Mesendoderm (in vitro differentiated cells): ENCODE data around the gene ARHGAP22.

Source experiments
- DNase-seq: peaks from one replicate; pipeline ENCODE4 v3.0.0; 2013
- H2AK5ac ChIP-seq: 2 replicates; pipeline ENCODE4 v1.6.1; 2013; ENCODE audit warnings: low read length, inconsistent platforms
- H2BK120ac ChIP-seq: 2 replicates; pipeline ENCODE4 v1.6.1; 2013; ENCODE audit warnings: low read depth, mild to moderate bottlenecking, low read length, moderate library complexity, mixed read lengths
- H2BK15ac ChIP-seq: replicated peaks from 2 replicates; pipeline ENCODE4 v1.6.1; 2013; ENCODE audit warnings: low read depth, mild to moderate bottlenecking, moderate library complexity
- H2BK5ac ChIP-seq: 2 replicates; pipeline ENCODE4 v1.6.1; 2013; ENCODE audit warnings: low read length, inconsistent platforms
- H3K18ac ChIP-seq: 2 replicates; pipeline ENCODE4 v1.6.1; 2013; ENCODE audit warnings: mild to moderate bottlenecking, low read length, mixed read lengths
- H3K23ac ChIP-seq: one replicate; pipeline ENCODE4 v1.6.1; 2013; ENCODE audit warnings: low read length
- H3K27ac ChIP-seq: 2 replicates; pipeline ENCODE4 v1.5.1; 2013; ENCODE audit warnings: low read depth, mild to moderate bottlenecking, inconsistent platforms, low read length, moderate library complexity
- H3K27me3 ChIP-seq: 2 replicates; pipeline ENCODE4 v1.6.1; 2013; ENCODE audit warnings: low read length, control low read depth, mild to moderate bottlenecking, inconsistent platforms; ENCODE audit not compliant: insufficient read depth, poor library complexity
- H3K36me3 ChIP-seq: 2 replicates; pipeline ENCODE4 v1.6.1; 2013; ENCODE audit warnings: low read length, inconsistent platforms; ENCODE audit not compliant: control insufficient read depth, insufficient read depth
- H3K4ac ChIP-seq: one replicate; pipeline ENCODE4 v1.6.1; 2013; ENCODE audit warnings: low read depth, mild to moderate bottlenecking, low read length, moderate library complexity
- H3K4me1 ChIP-seq: 2 replicates; pipeline ENCODE4 v1.6.1; 2013; ENCODE audit warnings: low read depth, low read length, inconsistent platforms; ENCODE audit not compliant: control insufficient read depth
- H3K4me2 ChIP-seq: 2 replicates; pipeline ENCODE4 v1.6.1; 2013; ENCODE audit warnings: low read length
- H3K4me3 ChIP-seq: 2 replicates; pipeline ENCODE4 v1.5.1; 2013; ENCODE audit warnings: mild to moderate bottlenecking, low read length
- H3K56ac ChIP-seq: one replicate; pipeline ENCODE4 v1.6.1; 2013; ENCODE audit warnings: low read length
- H3K79me1 ChIP-seq: 2 replicates; pipeline ENCODE4 v1.6.1; 2013; ENCODE audit warnings: low read length, inconsistent platforms
- H3K79me2 ChIP-seq: 2 replicates; pipeline ENCODE4 v1.6.1; 2013; ENCODE audit warnings: mild to moderate bottlenecking, low read length; ENCODE audit not compliant: control insufficient read depth, insufficient read depth
- H3K9ac ChIP-seq: 2 replicates; pipeline ENCODE4 v1.6.1; 2013; ENCODE audit warnings: low read length, inconsistent platforms
- H4K5ac ChIP-seq: one replicate; pipeline ENCODE4 v1.6.1; 2013; ENCODE audit warnings: low read length
- H4K8ac ChIP-seq: one replicate; pipeline ENCODE4 v1.6.1; 2013; ENCODE audit warnings: low read depth, mild to moderate bottlenecking, control low read depth, low read length, moderate library complexity
- WGBS: extraction: QIAGEN DNeasy Blood & Tissue Kit; methylation state at CpG from one replicate; pipeline ENCODE4 v1.1.7; 2013; ENCODE audit warnings: low lambda C conversion rate, missing lambda C conversion rate; ENCODE audit not compliant: insufficient coverage; ENCODE audit errors: extremely low coverage; 5-methylcytosine and 5-hydroxymethylcytosine counted together

The ARHGAP22 gene

DNA sequence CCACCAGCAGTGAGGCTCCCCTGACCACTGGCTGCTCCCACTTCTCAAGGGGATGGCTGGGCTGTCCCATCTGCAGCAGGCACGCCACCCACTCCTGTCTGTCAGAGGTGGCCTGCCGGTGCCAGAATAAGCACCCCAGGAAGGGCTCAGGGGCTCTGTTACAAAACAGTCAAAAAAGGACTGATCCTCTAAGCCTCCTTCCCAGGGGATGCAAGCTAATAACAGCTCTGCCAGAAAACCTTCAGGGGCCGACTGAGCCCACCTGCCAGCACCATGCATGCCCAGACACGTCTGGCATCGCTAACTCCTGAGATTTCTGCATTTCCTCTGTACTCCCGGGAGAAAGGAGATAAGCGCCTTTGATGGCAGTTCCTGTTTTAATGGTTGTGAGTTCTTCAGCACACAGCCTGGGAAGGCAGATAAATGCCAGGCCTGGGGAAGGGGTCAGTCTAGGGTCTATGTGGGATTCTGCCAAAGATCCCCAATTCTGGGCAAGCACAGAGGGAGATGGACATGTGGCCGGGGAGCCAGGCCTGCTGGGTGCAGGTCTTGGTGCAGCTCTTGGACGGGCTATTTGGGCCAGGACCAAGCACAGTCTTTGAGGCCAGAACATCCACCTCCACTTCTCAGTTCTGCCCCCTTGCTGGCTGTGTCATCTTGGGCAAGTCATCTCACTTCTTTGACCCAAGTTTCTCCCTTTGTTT lies 128.4 kb downstream of the ARHGAP22 start:
- H3K4me1 ChIP-seq: peaks cover 6% of the 10 kb centered on the region
- no peaks in the 10 kb centered on the region for H3K79me2 ChIP-seq
- H3K27me3 ChIP-seq: no peaks in the 10 kb centered on the region
- WGBS: no CpG with 5 or more reads among the region's 9 CpGs
- H3K4me3 ChIP-seq: no peak overlapping the region
- H2BK15ac ChIP-seq: no peak overlapping the region
- peak overlapping the region; percentile 29 for H2BK5ac ChIP-seq
- H3K79me1 ChIP-seq: no peaks in the 10 kb centered on the region
- H3K27ac ChIP-seq: no peak overlapping the region
- peak; percentile 73 for DNase-seq
- no peak overlapping the region for H4K8ac ChIP-seq
- H3K9ac ChIP-seq: no peak overlapping the region
- H3K23ac ChIP-seq: no peak overlapping the region
- no peak overlapping the region for H3K4ac ChIP-seq
- H3K4me2 ChIP-seq: no peak overlapping the region
- no peak overlapping the region for H2AK5ac ChIP-seq
- peak overlapping the region; percentile 3 for H2BK120ac ChIP-seq
- peak overlapping the region; percentile 32 for H3K18ac ChIP-seq
- no peaks in the 10 kb centered on the region for H3K36me3 ChIP-seq
- peak overlapping the region; percentile 17 for H3K56ac ChIP-seq
- no peak overlapping the region for H4K5ac ChIP-seq

DNA sequence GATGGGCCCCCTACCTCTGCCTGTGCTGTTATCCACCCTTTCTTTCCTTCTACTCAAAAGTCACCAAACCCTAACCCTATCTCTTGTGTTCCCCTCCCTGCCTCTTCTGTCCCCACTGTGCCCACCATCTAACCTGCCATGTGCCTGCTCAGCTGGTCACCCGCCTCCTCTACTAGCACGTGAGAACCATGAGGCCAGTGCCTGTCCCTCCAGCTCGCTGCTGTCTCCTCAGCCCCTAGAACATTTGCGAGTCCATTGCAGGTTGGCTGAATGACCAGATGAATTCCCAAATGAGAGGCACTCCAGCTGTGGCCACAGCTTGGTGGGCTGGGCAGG lies 129.0 kb downstream of the ARHGAP22 start:
- H3K18ac ChIP-seq: peak overlapping the region; percentile 32
- H2BK15ac ChIP-seq: no peak overlapping the region
- peaks cover 7% of the 10 kb centered on the region for H3K4me1 ChIP-seq
- no peaks in the 10 kb centered on the region for H3K36me3 ChIP-seq
- H3K27me3 ChIP-seq: no peaks in the 10 kb centered on the region
- H4K8ac ChIP-seq: no peak overlapping the region
- no peak overlapping the region for H3K4me2 ChIP-seq
- H3K9ac ChIP-seq: no peak overlapping the region
- H2BK120ac ChIP-seq: peak overlapping the region; percentile 3
- H3K27ac ChIP-seq: no peak overlapping the region
- H3K23ac ChIP-seq: no peak overlapping the region
- H3K79me1 ChIP-seq: no peaks in the 10 kb centered on the region
- no peak for DNase-seq
- WGBS: no CpG with 5 or more reads among the region's 4 CpGs
- peak overlapping the region; percentile 8 for H3K56ac ChIP-seq
- H2BK5ac ChIP-seq: peak overlapping the region; percentile 29
- no peak overlapping the region for H2AK5ac ChIP-seq
- H4K5ac ChIP-seq: no peak overlapping the region
- H3K79me2 ChIP-seq: no peaks in the 10 kb centered on the region
- no peak overlapping the region for H3K4me3 ChIP-seq
- H3K4ac ChIP-seq: peak overlapping the region; percentile 19

DNA sequence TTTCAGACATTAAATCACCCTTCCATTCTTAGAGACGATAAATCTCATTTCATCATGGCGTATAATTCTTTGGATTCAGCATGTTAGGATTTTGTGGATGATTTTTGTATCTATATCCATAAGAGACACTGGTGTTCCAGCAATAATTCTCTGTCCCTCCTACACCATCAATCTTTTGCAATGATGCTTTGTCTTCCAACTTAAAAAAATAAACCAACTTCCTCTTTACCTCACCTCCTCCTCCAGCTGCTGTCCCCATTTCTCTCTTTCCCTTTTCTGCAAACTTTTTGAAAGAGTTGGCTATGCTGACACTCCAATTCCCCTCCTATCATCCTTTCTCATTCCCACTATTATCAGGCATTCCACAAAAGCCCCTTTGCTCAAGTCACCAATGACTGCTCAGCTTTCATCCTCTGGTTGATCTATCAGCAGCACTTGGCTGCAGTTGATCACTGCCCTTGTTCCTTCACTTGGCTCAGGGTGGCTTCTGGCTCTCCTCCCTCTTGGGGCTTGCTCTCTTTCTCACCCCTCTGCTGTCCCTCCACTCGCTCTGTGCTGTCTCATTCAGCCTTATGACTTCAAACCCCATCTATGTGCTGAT lies 130.0 kb downstream of the ARHGAP22 start:
- no peak overlapping the region for H3K4me3 ChIP-seq
- H4K5ac ChIP-seq: no peak overlapping the region
- no peaks in the 10 kb centered on the region for H3K79me2 ChIP-seq
- DNase-seq: no peak
- no peak overlapping the region for H2BK15ac ChIP-seq
- no peak overlapping the region for H3K4me2 ChIP-seq
- H2BK5ac ChIP-seq: no peak overlapping the region
- H3K4me1 ChIP-seq: peaks cover 16% of the 10 kb centered on the region
- no peak overlapping the region for H3K18ac ChIP-seq
- H4K8ac ChIP-seq: no peak overlapping the region
- H3K36me3 ChIP-seq: no peaks in the 10 kb centered on the region
- H3K23ac ChIP-seq: no peak overlapping the region
- no peak overlapping the region for H3K27ac ChIP-seq
- no CpG with 5 or more reads among the region's 3 CpGs for WGBS
- H3K56ac ChIP-seq: no peak overlapping the region
- H2AK5ac ChIP-seq: no peak overlapping the region
- H2BK120ac ChIP-seq: no peak overlapping the region
- no peaks in the 10 kb centered on the region for H3K79me1 ChIP-seq
- no peak overlapping the region for H3K9ac ChIP-seq
- H3K4ac ChIP-seq: no peak overlapping the region
- H3K27me3 ChIP-seq: no peaks in the 10 kb centered on the region

DNA sequence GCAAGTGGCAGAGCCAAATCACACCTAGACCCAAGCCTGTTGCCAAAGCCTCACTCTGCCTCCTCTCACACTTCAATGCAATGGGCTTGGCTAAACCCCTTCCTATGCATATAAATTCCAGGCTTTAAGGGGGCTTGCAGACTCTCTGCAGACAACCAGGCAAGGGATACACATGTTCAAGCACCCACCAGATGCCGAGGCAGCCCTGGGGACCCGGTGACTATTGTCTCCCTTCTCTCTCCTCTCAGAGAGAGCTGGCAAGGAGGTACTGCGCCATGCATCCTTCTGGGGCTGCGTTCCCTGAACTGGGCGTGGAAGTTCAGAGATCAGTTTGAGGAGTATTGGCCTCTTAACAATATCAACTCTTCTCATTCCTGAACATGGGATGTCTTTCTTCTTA lies 131.2 kb downstream of the ARHGAP22 start:
- H3K79me2 ChIP-seq: no peaks in the 10 kb centered on the region
- no peak for DNase-seq
- no peak overlapping the region for H4K5ac ChIP-seq

DNA sequence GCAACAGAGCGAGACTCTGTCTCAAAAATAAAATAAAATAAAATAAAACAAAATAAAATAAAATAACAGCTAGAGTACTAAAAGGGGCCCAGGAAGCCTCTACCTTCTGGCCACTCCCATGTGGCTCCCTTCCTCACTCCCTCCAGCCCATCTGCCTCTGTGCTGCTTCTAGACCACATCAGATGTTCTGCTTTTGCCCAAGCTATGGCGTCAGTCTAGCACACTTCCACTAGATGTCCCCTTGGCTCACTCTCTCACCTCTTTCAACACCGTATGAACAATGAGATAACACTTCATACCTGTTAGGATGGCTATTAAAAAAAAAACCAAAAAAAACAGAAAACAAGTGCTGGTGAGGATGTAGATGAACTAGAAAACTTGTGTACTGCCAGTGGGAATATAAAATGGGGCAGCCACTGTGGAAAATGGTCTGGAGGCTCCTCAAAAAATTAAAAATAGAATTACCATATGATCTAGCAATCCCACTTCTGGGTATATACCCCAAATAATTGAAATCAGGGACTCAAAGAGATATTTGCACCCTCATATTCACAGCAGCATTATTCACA lies 132.3 kb downstream of the ARHGAP22 start:
- Histone ChIP-seq H3K4me3 (no peak overlapping the region), H3K27ac (no peak overlapping the region), H2AK5ac (no peak overlapping the region), H3K4ac (no peak overlapping the region), H3K9ac (no peak overlapping the region), H4K5ac (no peak overlapping the region), H3K4me2 (no peak overlapping the region), H3K79me2 (no peaks in the 10 kb centered on the region), H4K8ac (no peak overlapping the region), H3K4me1 (peaks cover 24% of the 10 kb centered on the region), H3K27me3 (no peaks in the 10 kb centered on the region), H3K23ac (no peak overlapping the region), H2BK5ac (no peak overlapping the region), H2BK120ac (no peak overlapping the region), H2BK15ac (no peak overlapping the region), H3K18ac (no peak overlapping the region), H3K79me1 (no peaks in the 10 kb centered on the region), H3K56ac (no peak overlapping the region), H3K36me3 (no peaks in the 10 kb centered on the region)
- DNase-seq: no peak
- WGBS: no CpG with 5 or more reads among the region's 3 CpGs

More for the DNA sequence above, 131.2 kb downstream of the ARHGAP22 start:
- H3K36me3 ChIP-seq: no peaks in the 10 kb centered on the region
- no peak overlapping the region for H3K4ac ChIP-seq
- H2BK120ac ChIP-seq: no peak overlapping the region
- H3K27ac ChIP-seq: no peak overlapping the region
- no peak overlapping the region for H3K23ac ChIP-seq
- H3K56ac ChIP-seq: no peak overlapping the region
- no peak overlapping the region for H3K9ac ChIP-seq
- H3K27me3 ChIP-seq: no peaks in the 10 kb centered on the region
- no CpG with 5 or more reads among the region's 5 CpGs for WGBS
- no peak overlapping the region for H2AK5ac ChIP-seq
- no peak overlapping the region for H2BK5ac ChIP-seq
- peaks cover 24% of the 10 kb centered on the region for H3K4me1 ChIP-seq
- H3K18ac ChIP-seq: no peak overlapping the region
- H3K79me1 ChIP-seq: no peaks in the 10 kb centered on the region
- H2BK15ac ChIP-seq: no peak overlapping the region
- H4K8ac ChIP-seq: no peak overlapping the region
- no peak overlapping the region for H3K4me2 ChIP-seq
- no peak overlapping the region for H3K4me3 ChIP-seq
